ENCODE results near the gene PRR14.

Gene PRR14

DNA sequence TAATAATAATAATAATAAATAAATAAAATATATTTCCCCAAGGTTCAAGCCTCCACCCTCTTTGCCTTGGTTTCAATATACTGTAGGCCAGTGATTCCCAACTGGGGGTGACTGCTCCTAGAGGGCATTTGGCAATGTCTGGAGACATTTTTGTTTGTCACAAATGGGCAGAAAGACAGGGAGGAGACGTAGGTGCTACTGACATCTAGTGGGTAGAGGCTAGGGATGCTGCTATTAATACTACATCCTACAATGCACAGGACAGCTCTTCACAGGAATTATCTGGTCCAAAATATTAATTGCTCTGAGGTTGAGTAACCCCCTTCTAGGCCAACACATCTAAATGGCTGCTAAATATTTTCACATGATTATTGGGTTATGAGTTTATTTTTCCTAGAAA is 12.8 kb upstream of the PRR14 start (continued):
- TF ChIP-seq, protein P1, sequence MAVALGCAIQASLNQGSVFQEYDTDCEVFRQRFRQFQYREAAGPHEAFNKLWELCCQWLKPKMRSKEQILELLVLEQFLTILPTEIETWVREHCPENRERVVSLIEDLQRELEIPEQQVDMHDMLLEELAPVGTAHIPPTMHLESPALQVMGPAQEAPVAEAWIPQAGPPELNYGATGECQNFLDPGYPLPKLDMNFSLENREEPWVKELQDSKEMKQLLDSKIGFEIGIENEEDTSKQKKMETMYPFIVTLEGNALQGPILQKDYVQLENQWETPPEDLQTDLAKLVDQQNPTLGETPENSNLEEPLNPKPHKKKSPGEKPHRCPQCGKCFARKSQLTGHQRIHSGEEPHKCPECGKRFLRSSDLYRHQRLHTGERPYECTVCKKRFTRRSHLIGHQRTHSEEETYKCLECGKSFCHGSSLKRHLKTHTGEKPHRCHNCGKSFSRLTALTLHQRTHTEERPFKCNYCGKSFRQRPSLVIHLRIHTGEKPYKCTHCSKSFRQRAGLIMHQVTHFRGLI (tag by site-specific recombination; IDR thresholded peaks at IDR 0.05), result no peak
- TF ChIP-seq GLI2 (tag by site-specific recombination; IDR thresholded peaks at IDR 0.05; ENCODE audit: borderline replicate concordance, low read depth) (no peak), SP2 (tag by site-specific recombination; IDR thresholded peaks at IDR 0.05) (no peak), ZNF335 (tag by site-specific recombination; conservative IDR thresholded peaks at IDR 0.05) (0 out of 2 replicates have a peak, but pooled peaks have one; percentile 24), ZNF16 (tag by site-specific recombination; IDR thresholded peaks at IDR 0.05; ENCODE audit: low read depth) (no peak)

DNA sequence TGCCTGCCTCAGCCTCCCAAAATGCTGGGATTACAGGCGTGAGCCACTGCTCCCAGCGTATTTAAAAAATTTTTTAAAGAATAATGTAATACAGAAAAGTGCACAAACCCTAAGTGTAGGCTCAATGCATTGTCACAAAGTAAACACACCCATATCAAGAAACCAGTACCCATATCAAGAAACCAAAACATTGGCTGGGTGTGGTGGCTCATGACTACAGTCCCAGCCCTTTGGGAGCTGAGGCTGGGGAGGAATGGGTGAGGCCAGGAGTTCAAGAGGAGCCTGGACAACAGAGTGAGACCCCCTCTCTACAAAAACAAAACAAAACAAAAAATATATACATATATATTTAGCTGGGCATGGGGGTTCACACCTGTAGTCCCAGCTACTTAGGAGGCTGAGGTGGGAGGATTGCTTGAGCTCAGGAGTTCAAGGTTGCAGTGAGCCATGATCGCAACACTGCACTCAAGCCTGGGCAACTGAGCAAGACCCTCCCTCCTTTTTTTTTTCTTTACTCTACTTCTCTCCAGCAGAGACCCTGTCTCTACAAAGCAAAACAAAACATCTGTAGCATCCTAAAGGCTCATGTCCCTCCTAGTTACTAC is 9.3 kb upstream of the PRR14 start:
- ChIA-PET POLR2A (interaction anchor here (0.6 kb wide), 1 partner anchor 9 kb away, joined by 3 read pairs; the partner anchor contains the start of gene PRR14), CTCF (interaction anchor here (0.6 to 1.9 kb wide), 8 partner anchors 9 to 239 kb away, joined by 3 to 6 read pairs (median 4); no protein-coding TSS in a partner anchor)
- Histone ChIP-seq H3K27ac (ENCODE audit: extremely low read depth, low read depth, low read length) (no peak overlapping the region), H3K4me1 (ENCODE audit: control insufficient read depth, insufficient read depth, low read length) (no peaks in the 10 kb centered on the region), H3K4me3 (ENCODE audit: low read depth, low read length) (no peak overlapping the region), H3K36me3 (ENCODE audit: control insufficient read depth in 2 of 2, insufficient read depth in 1 of 2, low read length in 2 of 2) (peaks cover 0 to under 1% of the 10 kb centered on the region in 2 experiments; a peak in 1 of 3 replicates), H3K9me3 (ENCODE audit: control insufficient read depth, insufficient read depth, low read depth, low read length) (no peaks in the 10 kb centered on the region)
- TF ChIP-seq ZNF121 (tag by site-specific recombination; IDR thresholded peaks at IDR 0.05), result peak; percentile 58
- no peak for TF ChIP-seq ZNF610 (tag by site-specific recombination; IDR thresholded peaks at IDR 0.05; ENCODE audit: borderline replicate concordance)
- peak; percentile 64 for TF ChIP-seq KLF1 (tag by site-specific recombination; IDR thresholded peaks at IDR 0.05)
- TF ChIP-seq KLF16 (tag by site-specific recombination; IDR thresholded peaks at IDR 0.05), result no peak
- TF ChIP-seq, protein P2, sequence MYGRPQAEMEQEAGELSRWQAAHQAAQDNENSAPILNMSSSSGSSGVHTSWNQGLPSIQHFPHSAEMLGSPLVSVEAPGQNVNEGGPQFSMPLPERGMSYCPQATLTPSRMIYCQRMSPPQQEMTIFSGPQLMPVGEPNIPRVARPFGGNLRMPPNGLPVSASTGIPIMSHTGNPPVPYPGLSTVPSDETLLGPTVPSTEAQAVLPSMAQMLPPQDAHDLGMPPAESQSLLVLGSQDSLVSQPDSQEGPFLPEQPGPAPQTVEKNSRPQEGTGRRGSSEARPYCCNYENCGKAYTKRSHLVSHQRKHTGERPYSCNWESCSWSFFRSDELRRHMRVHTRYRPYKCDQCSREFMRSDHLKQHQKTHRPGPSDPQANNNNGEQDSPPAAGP (tag by site-specific recombination; IDR thresholded peaks at IDR 0.05), result no peak

DNA sequence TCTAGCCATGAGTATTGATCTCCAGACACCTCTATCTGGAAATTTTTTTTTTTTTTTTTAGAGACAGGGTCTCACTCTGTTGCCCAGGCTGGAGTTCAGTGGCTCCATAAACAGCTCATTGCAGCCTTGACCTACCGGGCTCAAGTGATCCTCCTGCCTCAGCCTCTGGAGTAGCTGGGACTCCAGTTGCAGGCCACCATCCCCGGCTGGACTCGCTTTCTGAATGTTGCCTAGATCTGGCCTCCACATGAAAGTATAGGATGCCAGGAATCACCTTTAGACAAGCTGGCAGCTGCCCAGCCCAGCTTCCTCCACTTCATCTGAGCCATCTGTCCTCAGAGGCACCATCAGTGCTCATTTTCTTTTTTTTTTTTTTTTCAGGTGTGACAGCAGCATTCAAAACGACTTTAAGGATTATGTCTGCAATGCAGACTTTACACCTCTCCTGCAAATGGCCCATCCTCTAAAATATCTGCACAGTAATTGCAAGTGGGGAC is 6.4 kb upstream of the PRR14 start:
- Histone ChIP-seq H3K9me3 (ENCODE audit: control insufficient read depth, insufficient read depth, low read depth, low read length) (no peaks in the 10 kb centered on the region), H3K4me1 (ENCODE audit: control insufficient read depth, insufficient read depth, low read length) (no peaks in the 10 kb centered on the region), H3K36me3 (ENCODE audit: control insufficient read depth in 2 of 2, insufficient read depth in 1 of 2, low read length in 2 of 2) (no peaks in the 10 kb centered on the region), H3K27ac (ENCODE audit: extremely low read depth, low read depth, low read length) (no peak overlapping the region), H3K4me3 (ENCODE audit: low read depth, low read length) (no peak overlapping the region)
- 0 out of 2 replicates have a peak, but pooled peaks have one; percentile 16 for TF ChIP-seq ZNF121 (tag by site-specific recombination; IDR thresholded peaks at IDR 0.05)
- TF ChIP-seq ZNF140 (tag by site-specific recombination; IDR thresholded peaks at IDR 0.05), result no peak
- TF ChIP-seq BCL11A (tag by site-specific recombination; IDR thresholded peaks at IDR 0.05; ENCODE audit: low read depth), result no peak
- TF ChIP-seq, protein P3, sequence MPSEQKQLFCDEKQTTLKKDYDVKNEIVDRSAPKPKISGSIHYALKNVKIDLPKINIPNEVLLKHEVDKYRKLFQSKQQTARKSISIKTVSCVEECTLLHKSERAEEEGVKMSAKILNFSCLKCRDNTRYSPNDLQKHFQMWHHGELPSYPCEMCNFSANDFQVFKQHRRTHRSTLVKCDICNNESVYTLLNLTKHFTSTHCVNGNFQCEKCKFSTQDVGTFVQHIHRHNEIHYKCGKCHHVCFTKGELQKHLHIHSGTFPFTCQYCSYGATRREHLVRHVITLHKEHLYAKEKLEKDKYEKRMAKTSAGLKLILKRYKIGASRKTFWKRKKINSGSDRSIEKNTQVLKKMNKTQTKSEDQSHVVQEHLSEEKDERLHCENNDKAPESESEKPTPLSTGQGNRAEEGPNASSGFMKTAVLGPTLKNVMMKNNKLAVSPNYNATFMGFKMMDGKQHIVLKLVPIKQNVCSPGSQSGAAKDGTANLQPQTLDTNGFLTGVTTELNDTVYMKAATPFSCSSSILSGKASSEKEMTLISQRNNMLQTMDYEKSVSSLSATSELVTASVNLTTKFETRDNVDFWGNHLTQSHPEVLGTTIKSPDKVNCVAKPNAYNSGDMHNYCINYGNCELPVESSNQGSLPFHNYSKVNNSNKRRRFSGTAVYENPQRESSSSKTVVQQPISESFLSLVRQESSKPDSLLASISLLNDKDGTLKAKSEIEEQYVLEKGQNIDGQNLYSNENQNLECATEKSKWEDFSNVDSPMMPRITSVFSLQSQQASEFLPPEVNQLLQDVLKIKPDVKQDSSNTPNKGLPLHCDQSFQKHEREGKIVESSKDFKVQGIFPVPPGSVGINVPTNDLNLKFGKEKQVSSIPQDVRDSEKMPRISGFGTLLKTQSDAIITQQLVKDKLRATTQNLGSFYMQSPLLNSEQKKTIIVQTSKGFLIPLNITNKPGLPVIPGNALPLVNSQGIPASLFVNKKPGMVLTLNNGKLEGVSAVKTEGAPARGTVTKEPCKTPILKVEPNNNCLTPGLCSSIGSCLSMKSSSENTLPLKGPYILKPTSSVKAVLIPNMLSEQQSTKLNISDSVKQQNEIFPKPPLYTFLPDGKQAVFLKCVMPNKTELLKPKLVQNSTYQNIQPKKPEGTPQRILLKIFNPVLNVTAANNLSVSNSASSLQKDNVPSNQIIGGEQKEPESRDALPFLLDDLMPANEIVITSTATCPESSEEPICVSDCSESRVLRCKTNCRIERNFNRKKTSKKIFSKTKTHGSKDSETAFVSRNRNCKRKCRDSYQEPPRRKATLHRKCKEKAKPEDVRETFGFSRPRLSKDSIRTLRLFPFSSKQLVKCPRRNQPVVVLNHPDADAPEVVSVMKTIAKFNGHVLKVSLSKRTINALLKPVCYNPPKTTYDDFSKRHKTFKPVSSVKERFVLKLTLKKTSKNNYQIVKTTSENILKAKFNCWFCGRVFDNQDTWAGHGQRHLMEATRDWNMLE (tag by site-specific recombination; conservative IDR thresholded peaks at IDR 0.05; ENCODE audit: low read depth), result no peak
- no peak for TF ChIP-seq ZNF133 (tag by site-specific recombination; IDR thresholded peaks at IDR 0.05)
- CTCF ChIA-PET, result interaction anchor here (0.6 to 2.2 kb wide), 2 partner anchors 15 to 214 kb away, joined by 3 to 5 read pairs; partner anchors contain the start of gene DCTPP1
- POLR2A ChIA-PET, result interaction anchor here (1.6 kb wide), 1 partner anchor 11 kb away, joined by 3 read pairs; no protein-coding TSS in a partner anchor
